Spleen (tissue), 11 donors: Measurements from ENCODE around the gene RAB10. TPM values are rescaled to one million over a fixed set of nuclear protein-coding genes. Genes with fewer than 3 reads are reported as not detected.
"Not testable (repeated sequence)": the region's sequence is repeated elsewhere in the genome, so short reads cannot be mapped to it uniquely, and the experiment has no call there.

ENCODE experiments used
- DNase-seq: peaks from one replicate; pipeline ENCODE4 v3.0.0-alpha.2; 2020
- H3K27ac ChIP-seq, 8 donors: fragments of 200-600 bp; sonication (generic) in 7 of 8; 1 replicate in 4 of 8; 2 replicates in 4 of 8; pipeline versions ENCODE4 v1.5.0 to v1.8.0; 2016 to 2021; ENCODE audit warnings: inconsistent platforms in 4 of 8, mild to moderate bottlenecking in 4 of 8, moderate library complexity in 1 of 8
- H3K27me3 ChIP-seq, 7 donors: fragments of 200-600 bp; sonication (generic) in 6 of 7; replicated peaks in 1 of 7; 1 replicate in 4 of 7; 2 replicates in 3 of 7; pipeline versions ENCODE4 v1.5.0 to v1.8.0; 2016 to 2021; ENCODE audit warnings: inconsistent platforms in 3 of 7, mild to moderate bottlenecking in 1 of 7
- H3K36me3 ChIP-seq, 6 donors: fragments of 200-600 bp; sonication (generic) in 5 of 6; 1 replicate in 4 of 6; 2 replicates in 2 of 6; pipeline versions ENCODE4 v1.5.0 to v1.8.0; 2016 to 2021; ENCODE audit warnings: inconsistent platforms in 2 of 6
- H3K4me1 ChIP-seq, 6 donors: fragments of 200-600 bp; sonication (generic) in 5 of 6; 1 replicate in 3 of 6; 2 replicates in 3 of 6; pipeline versions ENCODE4 v1.5.0 to v1.8.0; 2016 to 2021; ENCODE audit warnings: inconsistent platforms in 3 of 6
- H3K4me3 ChIP-seq, 8 donors: fragments of 200-600 bp; sonication (generic) in 7 of 8; 1 replicate in 4 of 8; 2 replicates in 4 of 8; pipeline versions ENCODE4 v1.5.0 to v1.8.0; 2016 to 2021; ENCODE audit warnings: inconsistent platforms in 4 of 8, mild to moderate bottlenecking in 4 of 8, moderate library complexity in 2 of 8
- H3K9me3 ChIP-seq, 8 donors: fragments of 200-600 bp; sonication (generic) in 7 of 8; 1 replicate in 4 of 8; 2 replicates in 4 of 8; pipeline versions ENCODE4 v1.5.0 to v1.8.0; 2016 to 2021; ENCODE audit warnings: inconsistent platforms in 4 of 8
- POLR2A ChIP-seq, 3 donors: fragments of 450-650 bp; IDR thresholded peaks; one replicate each; pipeline ENCODE4 v1.5.1; 2017; ENCODE audit warnings: antibody characterized with exemption in 3 of 3, mild to moderate bottlenecking in 1 of 3
- POLR2AphosphoS5 ChIP-seq, 3 donors: sonication (generic); formaldehyde crosslinking; IDR thresholded peaks; one replicate each; pipeline ENCODE4 v1.5.1; 2017; ENCODE audit warnings: antibody characterized with exemption in 3 of 3
- WGBS, 5 donors: extraction: QIAGEN DNeasy Blood & Tissue Kit in 3 of 5; methylation state at CpG; one replicate each; pipeline versions ENCODE4 v1.1.5 to v1.1.7; 2013 to 2018; 5-methylcytosine and 5-hydroxymethylcytosine counted together
- intact Hi-C: fragments of 100-400 bp; cut with DNase I; formaldehyde crosslinking; loops from one replicate; pipeline ENCODE4 v1.15.0; 2023; ENCODE audit warnings: low total_unique reads
- polyA plus RNA-seq, 3 donors: library from polyadenylated mRNA; stranded (reverse); fragments of 200-250 nt; gene quantifications; one replicate each; pipeline ENCODE4 v1.2.1, GENCODE V29; 2013
- total RNA-seq, 7 donors: library from RNA; depleted of rRNA in 3 of 7; stranded (reverse); fragments of >200 nt in 3 of 7; fragmentation: NEBNext Ultra II Directional in 4 of 7; extraction: Animal tissue kit (Norgen Biotek cat#: 25700) in 4 of 7; gene quantifications; one replicate each; pipeline versions ENCODE4 v1.1.0 to v1.2.1, GENCODE V29; 2016 to 2021
- TF ChIP-seq, protein P1 (sequence below), 11 experiments: fragments of 200-600 bp in 7 of 11; fragments of 450-650 bp in 4 of 11; sonication (generic) in 4 of 11; IDR thresholded peaks in 8 of 11; conservative IDR thresholded peaks in 3 of 11; 1 replicate in 7 of 11; 2 replicates in 4 of 11; pipeline versions ENCODE4 v1.4.0 to v1.8.0; 2016 to 2021; ENCODE audit warnings: antibody characterized with exemption in 11 of 11, inconsistent platforms in 4 of 11, mild to moderate bottlenecking in 1 of 11
- donor health status: healthy with polysubstance abuse.
- donor health status: DM: no; HTN: no; CAD: no; lungs with moderate emphysema.
- donor health status: DM: no; HTN: no; CAD: no.
- donor health status: Bipolar disorder and iron deficiency.
- donor health status: healthy.
- donor health status: DM: no; HTN: no; CAD: no.
- donor health status: DM: yes; HTN: yes; CAD: no.

The RAB10 gene
- total and polyA plus RNA-seq, 10 donors = 24.4 to 135 (median 106) TPM

DNA sequence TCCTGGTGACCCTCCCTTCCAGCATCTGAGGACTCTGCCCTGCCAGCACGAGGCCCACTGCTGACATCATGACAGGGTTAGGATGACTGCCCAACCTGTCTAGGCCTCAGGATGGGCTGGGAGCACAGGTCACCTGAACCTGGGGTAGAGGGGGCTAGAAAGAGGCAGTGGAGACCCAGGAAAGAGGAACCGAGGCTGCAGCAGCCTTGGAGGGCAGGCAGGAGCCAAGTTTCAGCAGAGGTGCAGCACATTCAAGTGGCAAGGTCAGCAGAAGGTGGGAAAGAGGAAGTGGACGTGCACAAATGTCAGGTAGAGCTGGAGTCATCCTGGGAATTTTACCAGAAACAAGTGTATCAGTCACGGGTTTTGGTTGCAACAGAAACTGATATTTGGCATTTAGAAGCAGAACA lies 13.6 kb upstream of the RAB10 start:
- WGBS, 5 donors = 49 to 70% (median 61%) methylated on average over 4 of the region's 4 CpGs

DNA sequence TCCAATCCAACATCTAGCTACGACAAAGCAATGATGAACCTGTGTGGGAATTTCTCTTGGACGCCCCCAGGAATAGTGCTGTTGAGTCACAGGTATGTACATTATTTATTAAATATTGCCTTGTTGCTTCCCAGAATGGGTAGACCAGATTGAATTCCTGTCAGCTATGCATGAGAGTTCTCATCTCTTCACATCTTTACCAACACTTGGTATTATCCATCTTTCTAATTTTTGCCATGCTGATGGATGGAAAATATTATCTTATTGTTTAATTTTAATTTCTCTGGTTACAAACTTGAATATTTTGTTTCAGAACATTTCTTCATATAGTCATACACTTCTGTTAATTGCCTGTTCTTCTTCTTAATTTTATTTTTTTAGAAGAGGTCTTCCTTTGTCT lies 9.6 kb upstream of the RAB10 start:
- intact Hi-C loops = no loop called here

More for the DNA sequence above, 13.6 kb upstream of the RAB10 start:
- Histone ChIP-seq H3K36me3 (no peaks in the 10 kb centered on the region), H3K27me3 (no peaks in the 10 kb centered on the region), H3K27ac (no peak overlapping the region), H3K9me3 (peaks cover 0 to 4% (median 0%) of the 10 kb centered on the region in 8 donors), H3K4me3 (no peak overlapping the region), H3K4me1 (peaks cover 0 to 35% (median 13%) of the 10 kb centered on the region in 6 donors)
- intact Hi-C loops = no loop called here
- no peak for DNase-seq
- TF ChIP-seq POLR2A (IDR thresholded peaks at IDR 0.05) (no peak), POLR2AphosphoS5 (IDR thresholded peaks at IDR 0.05) (no peak)
- TF ChIP-seq, protein P1, sequence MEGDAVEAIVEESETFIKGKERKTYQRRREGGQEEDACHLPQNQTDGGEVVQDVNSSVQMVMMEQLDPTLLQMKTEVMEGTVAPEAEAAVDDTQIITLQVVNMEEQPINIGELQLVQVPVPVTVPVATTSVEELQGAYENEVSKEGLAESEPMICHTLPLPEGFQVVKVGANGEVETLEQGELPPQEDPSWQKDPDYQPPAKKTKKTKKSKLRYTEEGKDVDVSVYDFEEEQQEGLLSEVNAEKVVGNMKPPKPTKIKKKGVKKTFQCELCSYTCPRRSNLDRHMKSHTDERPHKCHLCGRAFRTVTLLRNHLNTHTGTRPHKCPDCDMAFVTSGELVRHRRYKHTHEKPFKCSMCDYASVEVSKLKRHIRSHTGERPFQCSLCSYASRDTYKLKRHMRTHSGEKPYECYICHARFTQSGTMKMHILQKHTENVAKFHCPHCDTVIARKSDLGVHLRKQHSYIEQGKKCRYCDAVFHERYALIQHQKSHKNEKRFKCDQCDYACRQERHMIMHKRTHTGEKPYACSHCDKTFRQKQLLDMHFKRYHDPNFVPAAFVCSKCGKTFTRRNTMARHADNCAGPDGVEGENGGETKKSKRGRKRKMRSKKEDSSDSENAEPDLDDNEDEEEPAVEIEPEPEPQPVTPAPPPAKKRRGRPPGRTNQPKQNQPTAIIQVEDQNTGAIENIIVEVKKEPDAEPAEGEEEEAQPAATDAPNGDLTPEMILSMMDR (IDR thresholded peaks at IDR 0.05 in 8 of 11, conservative IDR thresholded peaks at IDR 0.05 in 3 of 11) = no peak

DNA sequence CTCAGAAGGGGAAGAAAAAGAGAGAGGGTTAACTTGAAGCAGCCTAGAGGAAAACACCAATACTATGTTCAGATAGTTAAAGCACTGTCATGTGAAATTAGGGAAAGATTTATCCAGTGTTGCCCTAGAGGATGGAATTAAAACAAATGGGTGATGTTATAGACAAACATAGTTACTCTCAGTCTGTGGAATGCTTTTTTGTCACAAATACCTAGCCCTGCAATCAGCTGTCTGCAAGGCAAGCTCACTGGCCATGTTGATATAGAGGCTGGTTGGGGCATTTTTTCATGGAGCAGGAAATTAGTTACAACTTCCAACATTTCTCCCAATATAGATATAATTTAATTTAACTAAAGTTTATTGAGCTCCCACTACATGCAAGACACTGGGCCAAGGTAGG lies 8.4 kb upstream of the RAB10 start:
- TF ChIP-seq POLR2AphosphoS5 (IDR thresholded peaks at IDR 0.05) = no peak
- intact Hi-C loops = no loop called here
- Histone ChIP-seq H3K4me3 (no peak overlapping the region), H3K27me3 (no peaks in the 10 kb centered on the region), H3K36me3 (no peaks in the 10 kb centered on the region), H3K9me3 (peaks cover 0 to 4% (median 0%) of the 10 kb centered on the region in 8 donors), H3K27ac (no peak overlapping the region), H3K4me1 (peaks cover 0 to 5% (median 0%) of the 10 kb centered on the region in 6 donors)
- DNase-seq = no peak

More for the DNA sequence above, 9.6 kb upstream of the RAB10 start:
- no peaks in the 10 kb centered on the region for H3K36me3 ChIP-seq
- H3K9me3 ChIP-seq = peaks cover 0 to 4% (median 0%) of the 10 kb centered on the region in 8 donors
- H3K4me3 ChIP-seq = no peak overlapping the region
- TF ChIP-seq POLR2AphosphoS5 (IDR thresholded peaks at IDR 0.05) = no peak
- no peak overlapping the region for H3K27ac ChIP-seq
- no peak for DNase-seq
- H3K4me1 ChIP-seq = peaks cover 0 to 9% (median 0%) of the 10 kb centered on the region in 6 donors
- no peaks in the 10 kb centered on the region for H3K27me3 ChIP-seq
- 92 to 100% (median 97%) methylated on average over 2 of the region's 2 CpGs for WGBS, 5 donors

DNA sequence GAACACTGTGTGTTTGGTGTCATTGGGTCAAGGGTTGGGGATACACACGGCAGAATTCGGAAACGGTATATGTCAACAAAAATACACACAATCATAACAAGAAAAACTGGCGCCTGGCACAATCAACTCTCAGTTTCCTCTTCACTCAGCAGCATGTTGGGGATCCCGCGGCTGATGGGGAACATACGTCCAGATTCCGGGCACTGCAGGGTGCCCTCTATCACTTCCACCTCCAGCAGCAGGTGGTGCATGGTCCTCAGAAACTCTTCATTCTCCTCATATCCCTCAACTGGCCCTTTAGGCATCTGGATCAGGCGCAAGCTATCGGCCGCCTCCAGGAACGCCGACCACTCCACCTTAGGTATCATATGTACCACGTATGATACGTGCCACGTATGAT lies 5.8 kb upstream of the RAB10 start:
- H3K27ac ChIP-seq, H3K27me3 ChIP-seq, DNase-seq, H3K36me3 ChIP-seq, intact Hi-C loops, H3K4me3 ChIP-seq, H3K9me3 ChIP-seq: not testable (repeated sequence)
- 89 to 97% (median 93%) methylated on average over 13 to 16 of the region's 16 CpGs for WGBS, 5 donors
- H3K4me1 ChIP-seq = peaks cover 0 to 17% (median 8%) of the 10 kb centered on the region in 6 donors

DNA sequence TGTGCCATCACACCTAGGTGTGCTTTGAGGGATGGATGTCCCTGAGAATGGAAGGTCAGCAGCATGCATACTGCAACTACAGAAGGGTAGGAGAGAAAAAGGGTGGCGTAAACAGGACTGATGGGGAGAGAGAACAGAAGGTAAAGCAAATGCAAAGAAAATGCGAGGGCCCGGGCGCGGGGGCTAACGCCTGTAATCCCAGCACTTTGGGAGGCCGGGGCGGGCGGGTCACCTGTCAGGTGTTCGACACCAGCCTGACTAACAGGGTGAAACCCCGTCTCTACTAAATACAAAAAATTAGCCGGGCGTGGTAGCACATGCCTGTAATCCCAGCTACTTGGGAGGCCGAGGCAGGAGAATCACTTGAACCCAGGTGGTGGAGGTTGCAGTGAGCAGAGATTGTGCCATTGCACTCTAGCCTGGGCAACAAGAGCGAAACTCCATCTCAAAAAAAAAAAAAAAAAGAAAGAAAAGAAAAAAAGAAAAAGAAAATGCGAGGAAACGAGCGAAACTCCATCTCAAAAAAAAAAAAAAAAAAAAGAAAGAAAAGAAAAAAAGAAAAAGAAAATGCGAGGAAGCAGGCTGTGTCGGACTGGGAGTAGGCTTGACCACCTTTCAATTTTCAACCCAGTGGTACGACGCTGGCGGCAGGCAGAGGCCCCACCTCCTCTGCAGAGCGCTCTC lies 1.2 kb upstream of the RAB10 start:
- H3K4me1 ChIP-seq = peaks cover 14 to 47% (median 36%) of the 10 kb centered on the region in 6 donors
- H3K9me3 ChIP-seq, intact Hi-C loops, H3K27me3 ChIP-seq: not testable (repeated sequence)
- H3K4me3 ChIP-seq = peak overlapping the region; percentile 76 to 98 (median 88)
- H3K36me3 ChIP-seq = peaks cover 0 to 13% (median 0%) of the 10 kb centered on the region in 6 donors
- H3K27ac ChIP-seq = peak overlapping the region; percentile 95 to 99 (median 97)
- DNase-seq = peak; percentile 81
- 42 to 46% (median 45%) methylated on average over 24 of the region's 24 CpGs for WGBS, 5 donors

DNA sequence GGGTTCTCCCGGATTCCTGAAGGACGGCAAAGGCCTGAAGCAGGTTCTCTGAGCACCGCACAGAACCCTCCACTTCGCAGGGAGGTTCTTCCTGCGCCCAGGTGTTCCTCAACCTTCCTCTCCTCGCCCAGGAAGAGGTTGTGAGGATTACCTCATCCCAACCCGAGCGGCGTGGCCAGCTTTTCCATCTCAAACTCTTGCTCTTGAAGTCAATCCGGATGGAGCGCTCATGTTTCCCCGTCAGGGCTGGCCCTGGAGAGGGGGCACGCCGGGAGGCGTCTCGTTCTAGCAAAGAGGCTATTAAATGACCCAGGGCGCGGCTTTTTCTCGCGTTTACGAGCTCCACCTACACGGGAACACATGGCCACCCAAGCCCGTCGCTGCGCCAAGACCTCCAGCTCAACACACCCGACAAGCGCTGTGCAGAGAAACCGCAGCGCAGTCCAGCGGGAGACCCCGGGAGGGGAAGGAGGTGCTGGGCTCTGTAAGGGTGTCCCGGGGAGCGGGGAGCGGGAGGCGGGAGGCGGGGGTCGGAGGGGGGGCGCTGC lies 540 bp upstream of the RAB10 start:
- H3K36me3 ChIP-seq = peaks cover 0 to 19% (median 0%) of the 10 kb centered on the region in 6 donors
- peak overlapping the region; percentile 76 to 98 (median 88) for H3K4me3 ChIP-seq
- H3K27ac ChIP-seq = peak overlapping the region; percentile 95 to 99 (median 97)
- no peak for DNase-seq
- intact Hi-C loops = no loop called here
- H3K9me3 ChIP-seq = no peaks in the 10 kb centered on the region
- TF ChIP-seq, protein P1 (IDR thresholded peaks at IDR 0.05 in 8 of 11, conservative IDR thresholded peaks at IDR 0.05 in 3 of 11) = no peak
- TF ChIP-seq POLR2A (IDR thresholded peaks at IDR 0.05) (no peak), POLR2AphosphoS5 (IDR thresholded peaks at IDR 0.05) (no peak)
- 0% methylated on average over 4 to 38 of the region's 38 CpGs for WGBS, 5 donors
- peaks cover 16 to 53% (median 41%) of the 10 kb centered on the region in 6 donors for H3K4me1 ChIP-seq
- no peaks in the 10 kb centered on the region for H3K27me3 ChIP-seq
